H9 (cell line): ENCODE results near the gene HNF1A. TPM values are rescaled to one million over a fixed set of nuclear protein-coding genes. Genes with fewer than 3 reads are reported as not detected.

Source experiments
- DNase-seq: peaks from one replicate; pipeline ENCODE4 v3.0.0-alpha.2; 2017
- H2AFZ ChIP-seq: one replicate; pipeline ENCODE4 v1.6.1; 2013; ENCODE audit warnings: mild to moderate bottlenecking, low read length, control low read depth, moderate library complexity
- H2AK5ac ChIP-seq: 2 replicates; pipeline ENCODE4 v1.6.1; 2013; ENCODE audit warnings: low read length, control low read depth, mixed read lengths; ENCODE audit not compliant: insufficient read length
- H2BK120ac ChIP-seq: one replicate; pipeline ENCODE4 v1.6.1; 2013; ENCODE audit warnings: low read depth, mild to moderate bottlenecking, low read length, control low read depth, inconsistent platforms; ENCODE audit not compliant: poor library complexity, severe bottlenecking
- H2BK12ac ChIP-seq: 2 replicates; pipeline ENCODE4 v1.6.1; 2013; ENCODE audit warnings: low read length, control low read depth, mixed read lengths, low read depth; ENCODE audit not compliant: insufficient read length
- H2BK15ac ChIP-seq: 2 replicates; pipeline ENCODE4 v1.6.1; 2013; ENCODE audit warnings: low read depth, low read length, control low read depth
- H2BK20ac ChIP-seq: one replicate; pipeline ENCODE4 v1.6.1; 2013; ENCODE audit warnings: low read depth, mild to moderate bottlenecking, low read length, control low read depth, inconsistent platforms; ENCODE audit not compliant: poor library complexity, severe bottlenecking
- H2BK5ac ChIP-seq: 2 replicates; pipeline ENCODE4 v1.6.1; 2013; ENCODE audit warnings: low read length, control low read depth, mixed read lengths; ENCODE audit not compliant: insufficient read length
- H3K14ac ChIP-seq: 2 replicates; pipeline ENCODE4 v1.6.1; 2013; ENCODE audit warnings: low read length, control low read depth; ENCODE audit not compliant: insufficient read depth
- H3K18ac ChIP-seq: 2 replicates; pipeline ENCODE4 v1.6.1; 2013; ENCODE audit warnings: low read depth, mild to moderate bottlenecking, mixed read lengths, low read length, control low read depth; ENCODE audit not compliant: insufficient read length
- H3K23ac ChIP-seq: 2 replicates; pipeline ENCODE4 v1.6.1; 2013; ENCODE audit warnings: low read length, control low read depth, mixed read lengths, low read depth; ENCODE audit not compliant: insufficient read length
- H3K23me2 ChIP-seq: 2 replicates; pipeline ENCODE4 v1.6.1; 2013; ENCODE audit warnings: low read depth, mild to moderate bottlenecking, mixed read lengths, low read length, control low read depth; ENCODE audit not compliant: insufficient read length, poor library complexity, severe bottlenecking
- H3K27ac ChIP-seq: 2 replicates; pipeline ENCODE4 v1.5.1; 2013; ENCODE audit warnings: low read length, control low read depth, mixed read lengths, low read depth; ENCODE audit not compliant: insufficient read length
- H3K27me3 ChIP-seq: 2 replicates; pipeline ENCODE4 v1.6.1; 2013; ENCODE audit warnings: low read length, control low read depth, inconsistent platforms; ENCODE audit not compliant: insufficient read depth
- H3K4ac ChIP-seq: 2 replicates; pipeline ENCODE4 v1.6.1; 2013; ENCODE audit warnings: low read depth, mild to moderate bottlenecking, control low read depth, inconsistent platforms, low read length, moderate library complexity
- H3K4me1 ChIP-seq: 2 replicates; pipeline ENCODE4 v1.6.1; 2013; ENCODE audit warnings: low read length, control low read depth, inconsistent platforms; ENCODE audit not compliant: insufficient read depth
- H3K4me2 ChIP-seq: 2 replicates; pipeline ENCODE4 v1.6.1; 2013; ENCODE audit warnings: low read length, control low read depth, mixed read lengths; ENCODE audit not compliant: insufficient read length, insufficient read depth
- H3K56ac ChIP-seq: 2 replicates; pipeline ENCODE4 v1.6.1; 2013; ENCODE audit warnings: low read depth, mild to moderate bottlenecking, mixed read lengths, low read length, control low read depth; ENCODE audit not compliant: insufficient read length
- H3K79me1 ChIP-seq: 2 replicates; pipeline ENCODE4 v1.6.1; 2013; ENCODE audit warnings: low read depth, mild to moderate bottlenecking, moderate library complexity, low read length, control low read depth, inconsistent platforms; ENCODE audit not compliant: insufficient read depth, poor library complexity, severe bottlenecking
- H3K79me2 ChIP-seq: 2 replicates; pipeline ENCODE4 v1.6.1; 2013; ENCODE audit warnings: low read length, control low read depth, inconsistent platforms; ENCODE audit not compliant: insufficient read depth
- H3K9ac ChIP-seq: 2 replicates; pipeline ENCODE4 v1.6.1; 2013; ENCODE audit warnings: low read length, control low read depth, mixed read lengths; ENCODE audit not compliant: insufficient read length; ENCODE audit errors: extremely low read depth
- H3K9me3 ChIP-seq: one replicate; pipeline ENCODE4 v1.6.1; 2013; ENCODE audit warnings: low read depth, low read length, inconsistent platforms; ENCODE audit not compliant: control insufficient read depth
- H3T11ph ChIP-seq: one replicate; pipeline ENCODE4 v1.6.1; 2013; ENCODE audit warnings: mild to moderate bottlenecking, low read length, control low read depth, inconsistent platforms
- H4K20me1 ChIP-seq: one replicate; pipeline ENCODE4 v1.6.1; 2013; ENCODE audit not compliant: control insufficient read depth, insufficient read length, insufficient read depth
- H4K5ac ChIP-seq: 2 replicates; pipeline ENCODE4 v1.6.1; 2013; ENCODE audit warnings: low read depth, mild to moderate bottlenecking, mixed read lengths, low read length, control low read depth; ENCODE audit not compliant: insufficient read length
- H4K8ac ChIP-seq: replicated peaks from 2 replicates; pipeline ENCODE4 v1.6.1; 2013; ENCODE audit warnings: low read length, control low read depth, mixed read lengths, low read depth; ENCODE audit not compliant: insufficient read length
- H4K91ac ChIP-seq: 2 replicates; pipeline ENCODE4 v1.6.1; 2013; ENCODE audit warnings: low read depth, mild to moderate bottlenecking, moderate library complexity, mixed read lengths, low read length, control low read depth; ENCODE audit not compliant: insufficient read length
- H3K27ac Mint-ChIP-seq, 3 experiments: 2 replicates in 2 of 3; 3 replicates in 1 of 3; pipeline ENCODE4 v1.8.0; 2020 to 2021; ENCODE audit warnings: mixed read lengths in 3 of 3, mild to moderate bottlenecking in 1 of 3, moderate library complexity in 1 of 3
- H3K27me3 Mint-ChIP-seq: 2 replicates; pipeline ENCODE4 v1.8.0; 2021; ENCODE audit warnings: low read depth, mild to moderate bottlenecking, moderate library complexity, mixed read lengths
- H3K36me3 Mint-ChIP-seq, 3 experiments: 2 replicates in 2 of 3; 3 replicates in 1 of 3; pipeline ENCODE4 v1.8.0; 2020 to 2021; ENCODE audit warnings: low read depth in 3 of 3, mixed read lengths in 3 of 3; ENCODE audit not compliant: insufficient read depth in 1 of 3
- H3K4me1 Mint-ChIP-seq, 2 experiments: 2 replicates each; pipeline ENCODE4 v1.8.0; 2020; ENCODE audit warnings: mixed read lengths in 2 of 2
- H3K4me3 Mint-ChIP-seq, 2 experiments: 2 replicates in 1 of 2; 3 replicates in 1 of 2; pipeline ENCODE4 v1.8.0; 2020 to 2021; ENCODE audit warnings: mild to moderate bottlenecking in 2 of 2, mixed read lengths in 2 of 2, moderate library complexity in 1 of 2
- H3K9me3 Mint-ChIP-seq, 2 experiments: 2 replicates in 1 of 2; 3 replicates in 1 of 2; pipeline ENCODE4 v1.8.0; 2020; ENCODE audit warnings: mild to moderate bottlenecking in 2 of 2, mixed read lengths in 2 of 2, moderate library complexity in 1 of 2
- WGBS: extraction: QIAGEN DNeasy Blood & Tissue Kit; methylation state at CpG from one replicate; pipeline ENCODE4 v1.1.7; 2013; ENCODE audit warnings: missing lambda C conversion rate, low lambda C conversion rate, mixed read lengths; ENCODE audit not compliant: insufficient read length; ENCODE audit errors: extremely low coverage; 5-methylcytosine and 5-hydroxymethylcytosine counted together
- total RNA-seq: library from RNA; stranded (reverse); gene quantifications from 2 replicates; pipeline ENCODE4 v1.2.1, GENCODE V29; 2021
- TF ChIP-seq, protein P1 (sequence below): fragments of 200-600 bp; sonication (generic); conservative IDR thresholded peaks from 3 replicates; pipeline ENCODE4 v1.8.0; 2021; ENCODE audit warnings: antibody characterized with exemption, mild to moderate bottlenecking

The HNF1A gene
- total RNA-seq, 1 experiment from 2014 or later = not detected

DNA sequence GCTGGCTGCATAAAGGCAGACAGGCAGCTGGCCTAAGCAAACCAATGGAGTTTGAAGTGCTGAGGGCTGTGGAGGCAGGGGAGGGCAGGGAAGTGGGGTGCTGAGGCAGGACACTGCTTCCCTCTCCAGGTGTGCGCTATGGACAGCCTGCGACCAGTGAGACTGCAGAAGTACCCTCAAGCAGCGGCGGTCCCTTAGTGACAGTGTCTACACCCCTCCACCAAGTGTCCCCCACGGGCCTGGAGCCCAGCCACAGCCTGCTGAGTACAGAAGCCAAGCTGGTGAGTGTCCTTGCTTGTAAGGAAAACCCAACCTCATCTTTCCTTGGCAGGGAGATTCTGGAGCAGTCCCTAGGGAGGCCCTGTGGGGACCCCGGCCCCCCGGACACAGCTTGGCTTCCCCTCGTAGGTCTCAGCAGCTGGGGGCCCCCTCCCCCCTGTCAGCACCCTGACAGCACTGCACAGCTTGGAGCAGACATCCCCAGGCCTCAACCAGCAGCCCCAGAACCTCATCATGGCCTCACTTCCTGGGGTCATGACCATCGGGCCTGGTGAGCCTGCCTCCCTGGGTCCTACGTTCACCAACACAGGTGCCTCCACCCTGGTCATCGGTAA lies 17.9 kb downstream of the HNF1A start:
- Histone ChIP-seq H3K4me2 (no peak overlapping the region), H2BK12ac (no peak overlapping the region), H2BK15ac (no peak overlapping the region), H3K56ac (no peak overlapping the region), H3K18ac (no peak overlapping the region), H3K14ac (no peak overlapping the region), H3K27me3 (no peaks in the 10 kb centered on the region), H2AFZ (no peak overlapping the region), H2BK20ac (no peak overlapping the region), H4K5ac (no peak overlapping the region), H4K91ac (no peak overlapping the region), H2AK5ac (no peak overlapping the region), H3K79me2 (no peaks in the 10 kb centered on the region), H3K4me1 (no peaks in the 10 kb centered on the region), H3K27ac (no peak overlapping the region), H3K9ac (no peak overlapping the region), H4K20me1 (no peaks in the 10 kb centered on the region), H3K79me1 (no peaks in the 10 kb centered on the region), H3K23ac (no peak overlapping the region), H2BK5ac (no peak overlapping the region), H3K9me3 (no peaks in the 10 kb centered on the region), H4K8ac (no peak overlapping the region), H3K4ac (no peak overlapping the region), H3K23me2 (no peaks in the 10 kb centered on the region), H3T11ph (no peak overlapping the region), H2BK120ac (no peak overlapping the region)
- DNase-seq = no peak
- no peak overlapping the region for H3K27ac Mint-ChIP-seq
- peaks cover 0 to 3% of the 10 kb centered on the region in 2 experiments; a peak in 2 of 5 replicates for H3K9me3 Mint-ChIP-seq
- peaks cover 6 to 10% of the 10 kb centered on the region in 2 experiments for H3K4me1 Mint-ChIP-seq
- H3K27me3 Mint-ChIP-seq = peaks cover 7% of the 10 kb centered on the region
- H3K36me3 Mint-ChIP-seq = no peaks in the 10 kb centered on the region; a peak in 1 of 7 replicates
- TF ChIP-seq, protein P1, sequence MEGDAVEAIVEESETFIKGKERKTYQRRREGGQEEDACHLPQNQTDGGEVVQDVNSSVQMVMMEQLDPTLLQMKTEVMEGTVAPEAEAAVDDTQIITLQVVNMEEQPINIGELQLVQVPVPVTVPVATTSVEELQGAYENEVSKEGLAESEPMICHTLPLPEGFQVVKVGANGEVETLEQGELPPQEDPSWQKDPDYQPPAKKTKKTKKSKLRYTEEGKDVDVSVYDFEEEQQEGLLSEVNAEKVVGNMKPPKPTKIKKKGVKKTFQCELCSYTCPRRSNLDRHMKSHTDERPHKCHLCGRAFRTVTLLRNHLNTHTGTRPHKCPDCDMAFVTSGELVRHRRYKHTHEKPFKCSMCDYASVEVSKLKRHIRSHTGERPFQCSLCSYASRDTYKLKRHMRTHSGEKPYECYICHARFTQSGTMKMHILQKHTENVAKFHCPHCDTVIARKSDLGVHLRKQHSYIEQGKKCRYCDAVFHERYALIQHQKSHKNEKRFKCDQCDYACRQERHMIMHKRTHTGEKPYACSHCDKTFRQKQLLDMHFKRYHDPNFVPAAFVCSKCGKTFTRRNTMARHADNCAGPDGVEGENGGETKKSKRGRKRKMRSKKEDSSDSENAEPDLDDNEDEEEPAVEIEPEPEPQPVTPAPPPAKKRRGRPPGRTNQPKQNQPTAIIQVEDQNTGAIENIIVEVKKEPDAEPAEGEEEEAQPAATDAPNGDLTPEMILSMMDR = no peak
- no peak overlapping the region for H3K4me3 Mint-ChIP-seq
- no CpG with 5 or more reads among the region's 11 CpGs for WGBS
